GM21515 (cell line): ENCODE results near the gene SLC51B.
"Not testable (repeated sequence)": the region's sequence is repeated elsewhere in the genome, so short reads cannot be mapped to it uniquely, and the experiment has no call there.

ENCODE experiments used
- ATAC-seq: cut with Tn5 transposase; IDR thresholded peaks from one replicate; pipeline ENCODE4 v1.9.1; 2021; ENCODE audit not compliant: unreplicated experiment

Gene SLC51B

DNA sequence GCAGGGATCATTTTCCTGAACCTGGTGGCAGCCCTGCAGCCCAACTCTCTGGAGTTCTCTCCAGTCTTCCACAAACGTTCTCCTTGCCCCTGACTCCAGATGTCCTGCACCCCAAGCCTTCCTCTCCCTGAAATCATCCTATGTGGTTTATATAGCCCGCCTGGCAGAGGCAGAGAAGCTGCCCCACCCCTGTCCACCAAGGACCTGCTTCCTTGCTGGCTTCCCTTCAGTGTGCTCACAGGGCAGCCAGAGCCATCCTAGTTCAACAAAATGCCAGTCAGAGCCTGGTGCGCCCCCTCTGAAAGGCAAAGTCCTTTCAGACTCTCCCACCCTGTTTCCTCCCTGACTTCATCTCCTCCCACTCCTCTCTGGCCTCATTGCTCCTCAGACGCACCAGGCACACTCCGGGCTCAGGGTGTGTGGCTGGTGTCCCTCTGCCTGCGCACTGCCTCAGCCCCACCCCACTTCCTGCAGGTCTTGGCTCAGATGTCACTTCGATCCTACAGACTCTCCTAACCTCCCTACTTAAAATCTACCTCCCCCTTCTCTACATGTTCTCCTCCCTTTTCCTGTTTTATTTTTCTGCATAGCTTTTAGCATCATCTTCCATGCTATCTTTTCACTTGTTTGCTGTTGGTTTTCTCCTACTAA, 37.2 kb downstream of the SLC51B start:
- ATAC-seq = no peak

DNA sequence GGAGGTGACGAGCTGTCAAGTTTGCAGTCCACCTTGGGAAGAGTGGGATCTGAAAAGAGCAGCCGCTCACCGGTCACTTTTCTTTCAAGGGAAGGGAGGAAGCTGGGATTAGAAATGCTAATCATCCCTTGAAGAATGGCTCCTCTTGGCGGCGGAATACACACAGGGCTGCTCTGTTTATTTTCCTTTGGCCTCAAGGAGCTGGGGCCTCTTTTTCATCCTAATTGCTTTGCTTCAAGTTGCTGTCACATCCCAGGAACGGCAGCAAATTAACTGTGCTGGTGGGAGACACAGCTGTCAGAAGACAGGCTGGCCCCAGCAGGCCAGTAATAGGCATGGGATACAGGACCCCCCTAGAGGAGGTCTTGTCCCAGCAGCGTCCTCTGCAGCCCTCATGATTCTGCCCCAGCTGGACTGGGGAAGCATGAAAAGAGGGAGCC, 38.1 kb downstream of the SLC51B start:
- ATAC-seq = no peak

DNA sequence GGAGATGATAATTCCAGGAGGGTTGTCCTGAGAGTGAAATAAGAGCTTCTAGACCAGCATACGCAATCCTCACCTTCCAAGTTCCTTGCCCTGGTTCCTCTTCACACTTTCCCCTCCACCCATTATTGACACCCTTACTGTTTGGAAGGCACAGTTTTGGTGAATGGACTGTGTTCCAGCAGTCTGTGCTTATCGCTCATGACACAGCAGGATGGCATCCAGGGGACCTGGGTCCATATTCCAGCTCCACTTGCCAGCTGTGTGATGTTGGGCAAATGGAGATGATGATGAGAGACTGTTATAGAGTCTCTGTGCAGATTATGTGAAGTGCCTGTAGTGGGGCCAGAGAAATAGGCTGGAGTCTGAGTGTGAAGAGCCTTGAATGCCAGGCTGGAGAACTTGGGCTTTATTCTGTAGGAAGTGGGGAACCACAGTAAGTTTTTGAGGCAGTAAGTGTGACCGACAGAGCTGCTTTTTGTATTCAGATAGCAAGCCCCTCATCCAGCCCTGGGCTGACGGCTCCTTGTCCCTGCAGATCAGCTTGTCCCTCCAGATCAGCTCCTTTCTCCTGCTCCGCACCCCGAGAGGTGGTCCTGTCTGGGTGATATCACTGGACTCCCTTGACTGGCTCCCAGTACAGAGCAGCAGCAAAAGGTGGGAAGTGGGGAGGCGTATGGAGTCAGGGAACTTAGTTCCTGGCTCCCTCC, 39.5 kb downstream of the SLC51B start:
- ATAC-seq = no peak

DNA sequence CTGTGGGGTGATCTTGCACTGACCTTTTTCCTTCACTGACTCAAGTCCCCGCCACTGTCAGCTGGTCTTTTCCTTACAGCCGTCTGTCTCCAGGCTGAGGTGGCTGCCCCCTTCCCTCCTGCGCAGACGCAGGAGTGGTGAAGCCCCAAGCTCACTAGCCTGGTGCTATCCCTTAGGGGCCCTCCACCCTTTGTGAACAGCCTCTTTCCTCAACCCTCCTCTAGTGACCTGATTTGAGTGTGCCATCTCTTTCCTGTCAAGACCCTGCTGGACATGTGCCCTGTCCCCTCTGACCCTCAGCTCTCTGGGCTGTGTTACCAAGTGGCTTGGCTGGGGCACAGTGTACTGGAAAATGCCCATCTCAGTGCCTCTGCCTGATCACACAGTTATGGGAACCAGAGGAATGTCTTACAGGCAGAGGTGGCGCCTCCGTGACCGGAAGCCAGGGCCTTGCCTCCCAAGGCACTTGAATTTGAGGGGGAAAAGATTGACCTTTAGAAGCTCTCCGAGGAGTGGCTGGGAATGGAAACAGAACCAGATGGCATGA, 40.1 kb downstream of the SLC51B start:
- no peak for ATAC-seq

DNA sequence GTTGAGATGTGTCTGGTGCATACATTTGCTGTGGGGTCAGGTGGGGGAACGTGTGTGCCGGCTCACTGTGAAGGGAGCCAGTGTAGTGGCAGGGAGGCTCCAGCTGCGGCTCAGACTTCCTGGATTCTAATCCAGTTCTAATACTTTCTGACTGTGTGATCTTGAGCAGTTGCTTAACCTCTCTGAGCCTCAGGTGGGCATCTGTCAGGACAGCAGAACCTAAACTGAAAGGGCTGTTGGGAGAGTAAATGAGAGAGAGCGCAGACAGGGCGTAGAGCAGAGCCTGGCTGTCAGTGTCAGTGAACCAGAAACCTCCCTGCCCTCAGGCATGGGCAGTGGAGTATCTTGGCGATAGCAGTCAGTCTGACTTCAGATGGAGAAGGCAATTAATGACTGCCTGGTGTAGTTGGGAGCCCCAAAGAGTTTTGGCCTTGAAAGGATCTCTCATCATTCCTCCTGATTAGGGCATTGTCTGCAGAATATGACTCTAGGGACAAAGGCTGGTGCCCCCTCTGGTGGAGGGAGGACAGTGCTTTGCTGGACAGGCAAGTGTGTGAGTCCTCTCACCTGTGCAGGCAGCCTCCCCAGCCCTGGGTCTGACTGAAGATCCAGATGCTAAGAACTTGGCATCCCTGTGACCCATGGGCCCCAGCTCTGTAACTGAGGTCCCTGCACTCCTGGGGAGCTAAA, 40.9 kb downstream of the SLC51B start:
- no peak for ATAC-seq

DNA sequence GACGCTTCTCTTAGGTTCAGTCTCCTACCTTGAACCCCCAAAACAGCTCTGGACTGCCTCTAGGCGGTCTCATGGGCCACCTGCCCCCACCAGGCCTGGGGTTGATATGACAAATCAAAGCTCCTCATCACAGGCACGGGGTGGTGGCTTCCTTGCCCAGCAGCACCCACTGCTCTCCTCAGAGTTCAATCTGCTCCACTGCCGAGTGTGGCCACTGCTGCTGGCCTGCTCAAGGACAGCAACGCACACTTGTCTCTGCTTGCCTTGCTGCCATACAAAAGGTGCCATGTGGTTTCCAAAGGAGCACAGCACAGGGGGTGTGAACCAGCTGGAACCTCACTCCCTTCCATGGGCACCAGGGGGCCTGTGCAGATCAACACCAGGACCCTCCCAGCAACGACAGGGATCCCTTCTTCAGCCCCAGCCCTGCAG, 41.5 kb downstream of the SLC51B start:
- ATAC-seq = no peak

DNA sequence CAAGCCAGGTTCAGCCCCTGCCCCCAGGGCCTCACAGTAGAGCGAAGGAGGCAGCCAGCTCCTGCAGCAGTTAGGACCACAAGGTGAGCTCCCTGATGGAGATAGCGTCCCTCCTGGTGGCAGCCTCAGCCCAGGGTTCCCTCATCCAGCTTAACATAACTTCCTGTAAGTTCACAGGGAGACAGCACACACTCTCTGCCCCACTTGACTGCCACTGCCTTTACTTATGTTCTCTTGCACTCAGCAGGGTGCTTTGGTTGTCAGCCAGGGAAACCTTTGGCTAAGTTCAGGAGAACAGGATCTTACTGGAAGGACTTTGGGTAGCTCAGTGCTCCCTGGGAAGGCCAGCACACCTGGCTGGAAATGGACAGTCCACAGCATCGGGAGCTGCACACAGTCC, 42.2 kb downstream of the SLC51B start:
- ATAC-seq = no peak

DNA sequence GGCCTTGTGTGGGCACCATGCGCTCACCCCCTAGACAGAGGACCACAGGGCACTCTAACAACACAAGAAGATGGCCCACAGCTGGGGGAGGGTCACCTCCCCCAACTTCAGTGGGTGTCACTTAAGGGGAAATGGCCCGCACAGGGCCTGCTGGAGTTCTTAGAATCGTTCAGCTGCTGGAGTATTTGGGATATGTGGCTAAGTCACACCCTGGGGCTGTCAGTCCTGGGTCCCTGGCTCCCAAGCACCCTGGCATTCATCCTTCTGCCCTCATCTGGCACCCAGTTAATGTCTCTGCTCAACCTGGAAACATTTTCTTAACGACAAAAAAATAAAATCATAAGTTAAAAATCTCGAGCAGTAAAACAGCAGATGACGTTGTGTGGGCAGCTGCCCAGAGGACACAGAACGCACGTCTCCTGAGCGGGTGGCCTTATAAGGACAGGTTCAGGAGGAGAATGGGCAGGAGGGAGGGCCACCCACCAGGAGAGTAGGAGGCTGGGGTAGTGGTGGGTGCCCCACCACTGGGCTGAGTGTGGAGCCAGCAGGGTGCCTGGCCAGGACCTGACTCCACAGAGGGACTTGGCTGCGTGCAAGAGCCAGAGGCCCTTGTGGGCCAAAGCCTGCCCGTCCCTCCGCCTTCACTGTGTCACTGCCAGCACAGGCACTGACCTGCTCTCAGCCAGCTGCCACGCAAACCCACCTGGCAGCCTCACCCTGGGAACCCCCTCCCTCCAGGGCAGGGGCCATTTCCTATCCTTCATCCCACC, 42.9 kb downstream of the SLC51B start:
- no peak for ATAC-seq

DNA sequence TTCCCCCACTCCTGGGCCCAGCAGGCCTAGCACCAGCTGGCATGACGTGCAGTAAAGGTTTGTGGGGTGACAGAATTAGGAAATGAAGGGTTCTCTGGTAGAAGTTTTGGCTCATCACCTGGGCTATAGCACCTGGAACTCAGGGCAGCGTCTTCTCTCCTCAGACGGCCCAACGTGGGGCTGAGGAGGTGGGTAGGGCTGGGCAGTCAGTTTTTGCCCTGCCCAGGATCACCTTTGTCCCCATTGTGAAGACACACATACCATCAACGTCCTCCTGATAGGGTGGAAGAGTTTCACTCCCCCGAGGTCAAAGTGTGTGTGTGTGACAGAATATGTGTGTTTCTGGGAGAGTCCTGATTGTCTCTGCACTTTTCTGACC, 43.4 kb downstream of the SLC51B start:
- ATAC-seq = no peak

DNA sequence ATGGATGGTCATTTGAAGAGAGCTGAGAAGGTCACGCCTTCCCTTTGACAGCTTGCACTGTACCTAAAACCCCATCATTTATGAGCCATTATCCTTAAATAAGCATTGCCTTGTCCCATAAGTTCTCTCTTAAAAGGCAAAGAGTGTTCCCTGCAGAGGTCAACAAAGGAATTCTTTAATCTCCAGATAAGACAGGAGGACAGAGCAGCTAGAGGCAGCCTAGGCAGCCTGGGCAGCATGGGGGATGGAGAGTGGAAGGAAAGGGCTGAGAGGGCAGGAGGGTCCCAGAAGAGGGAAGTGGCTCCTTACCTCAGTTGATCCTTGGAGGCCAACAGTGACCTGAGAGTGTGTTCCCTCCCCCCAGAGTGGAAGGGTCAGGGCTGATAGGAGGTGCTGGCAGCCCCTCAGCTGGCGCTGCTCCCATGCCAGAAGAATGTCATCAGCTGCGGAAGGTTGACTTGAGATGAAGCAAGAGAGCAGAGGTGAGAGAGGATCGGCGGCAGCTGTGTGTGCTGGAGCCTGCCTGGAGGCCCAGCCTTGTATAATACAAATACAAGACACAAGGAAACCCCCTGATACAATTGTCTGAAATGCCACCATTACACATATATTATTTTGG, 44.1 kb downstream of the SLC51B start:
- no peak for ATAC-seq

DNA sequence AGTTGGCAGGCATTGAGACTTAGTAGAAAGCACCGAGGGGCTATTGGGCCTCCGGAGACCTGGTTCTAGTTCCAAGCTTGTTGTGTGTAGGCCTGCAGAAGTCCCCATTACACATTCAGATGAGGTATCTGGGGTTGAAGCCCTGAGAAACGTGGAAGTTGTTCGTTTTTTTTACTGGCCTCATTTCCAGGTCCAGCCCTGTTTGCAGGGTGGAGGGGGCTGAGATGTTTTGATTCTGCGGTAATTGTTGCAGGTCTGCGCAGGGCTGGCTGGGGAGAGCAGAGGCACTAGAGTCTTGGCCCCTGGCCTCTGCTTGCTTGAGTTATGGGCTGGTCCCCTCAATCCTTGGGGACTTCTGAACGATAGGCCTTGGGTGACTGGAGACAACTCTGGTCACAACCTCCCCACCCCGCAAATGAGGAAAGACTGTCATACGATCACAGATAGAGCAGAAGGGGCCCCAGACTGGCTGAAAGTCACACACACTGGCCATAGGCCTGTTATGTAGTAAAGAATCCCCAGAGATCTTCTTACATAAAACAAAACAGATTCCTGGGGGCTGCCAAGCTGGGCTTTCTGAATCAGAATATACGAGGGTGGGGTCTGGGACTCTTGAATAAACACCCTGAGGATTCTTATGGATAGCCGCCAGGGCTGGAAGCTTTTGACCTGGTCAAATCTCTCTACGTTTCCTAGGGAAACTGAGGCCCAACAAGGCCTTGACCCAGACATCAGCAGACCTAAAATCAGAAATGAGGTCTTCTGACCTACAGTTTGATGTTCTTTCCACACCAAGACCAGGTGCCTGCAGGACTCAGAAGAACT, 47.0 kb downstream of the SLC51B start:
- ATAC-seq = no peak

DNA sequence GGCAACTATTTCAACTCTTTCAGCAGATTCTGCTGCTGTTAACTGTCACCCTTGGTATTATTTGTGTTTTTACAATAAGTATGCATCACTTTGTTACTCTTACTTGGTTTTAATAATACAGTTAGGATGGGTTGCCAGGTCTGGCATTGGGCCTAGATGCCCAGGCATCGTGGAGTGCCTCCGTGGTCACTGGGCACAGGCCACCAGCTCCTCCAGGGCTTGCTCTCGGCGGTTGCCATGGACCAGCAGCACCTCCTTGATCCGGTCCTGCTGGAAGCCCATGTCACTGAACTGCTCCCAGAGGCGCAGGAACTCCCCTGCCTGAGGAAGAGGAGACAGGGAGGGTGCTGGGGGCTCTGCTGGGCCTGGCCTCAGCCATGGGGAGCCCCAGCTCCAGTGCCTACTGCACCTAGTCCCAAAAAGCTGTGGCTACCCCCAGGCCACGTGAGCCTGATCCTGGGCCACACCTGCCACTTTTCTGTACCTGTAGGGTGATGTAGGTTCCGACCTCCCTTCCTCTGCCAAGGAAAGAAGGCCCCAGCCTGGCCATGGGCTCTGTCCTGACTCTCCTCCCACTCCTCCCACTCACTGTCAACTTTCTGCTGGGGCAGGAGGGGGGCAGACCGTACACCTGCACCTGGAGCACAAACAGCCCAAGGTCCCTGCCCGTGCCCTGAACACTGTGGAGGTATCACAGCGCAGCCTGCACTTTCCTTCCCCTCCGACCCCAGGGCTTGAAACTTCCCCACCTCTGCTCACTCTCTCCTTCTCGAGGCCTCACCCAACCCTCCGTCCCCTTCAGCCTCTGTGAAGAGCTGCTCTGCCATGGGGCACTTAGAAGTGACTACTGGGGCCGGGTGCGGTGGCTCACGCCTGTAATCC, 48.0 kb downstream of the SLC51B start:
- no peak for ATAC-seq

DNA sequence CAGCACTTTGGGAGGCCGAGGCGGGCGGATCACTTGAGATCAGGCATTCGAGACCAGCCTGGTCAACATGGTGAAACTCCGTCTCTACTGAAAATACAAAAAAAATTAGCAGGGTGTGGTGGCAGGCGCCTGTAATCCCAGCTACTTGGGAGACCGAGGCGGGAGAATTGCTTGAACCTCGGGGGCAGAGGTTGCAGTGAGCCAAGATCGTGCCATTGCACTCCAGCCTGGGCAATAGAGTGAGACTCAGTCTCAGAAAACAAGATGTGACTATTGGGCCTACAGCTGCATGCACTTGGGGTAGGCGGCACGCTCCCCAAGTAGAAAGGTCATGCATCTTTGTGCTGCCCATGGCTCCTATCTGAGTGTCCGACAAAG, 48.6 kb downstream of the SLC51B start:
- not testable (repeated sequence) for ATAC-seq

DNA sequence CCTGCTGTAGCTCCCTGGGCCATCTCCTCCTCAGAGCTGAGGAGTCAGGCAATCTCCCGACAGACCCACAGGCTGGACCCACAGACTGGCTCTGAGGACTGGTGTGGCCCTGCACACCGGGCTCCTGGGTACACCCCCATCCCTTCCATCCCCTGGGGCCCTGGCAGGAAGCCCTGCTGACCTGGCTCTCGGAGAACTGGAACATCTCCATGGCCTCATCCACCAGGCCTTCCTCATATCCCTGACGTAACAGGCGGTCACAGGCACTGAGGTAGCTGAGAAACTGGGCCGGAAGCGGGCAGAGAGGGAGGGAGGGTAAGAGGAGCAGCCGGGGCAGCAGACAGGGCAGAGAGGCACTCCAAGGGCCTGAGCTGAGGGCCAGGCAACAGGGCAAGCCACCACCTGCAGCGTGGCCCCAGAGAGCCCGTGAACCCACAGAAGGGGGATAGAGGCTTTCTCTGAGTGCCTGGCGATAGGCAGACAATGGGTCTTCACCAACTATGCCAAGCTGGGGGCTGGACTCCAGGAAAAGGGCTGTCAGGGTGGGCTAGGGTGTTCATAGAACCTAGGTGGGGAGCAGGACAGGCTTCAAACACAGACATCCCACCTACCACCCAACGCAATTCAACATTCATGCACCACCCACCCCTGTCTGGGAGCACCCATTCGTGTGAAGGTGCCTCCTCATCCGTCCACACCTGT, 49.3 kb downstream of the SLC51B start:
- no peak for ATAC-seq

DNA sequence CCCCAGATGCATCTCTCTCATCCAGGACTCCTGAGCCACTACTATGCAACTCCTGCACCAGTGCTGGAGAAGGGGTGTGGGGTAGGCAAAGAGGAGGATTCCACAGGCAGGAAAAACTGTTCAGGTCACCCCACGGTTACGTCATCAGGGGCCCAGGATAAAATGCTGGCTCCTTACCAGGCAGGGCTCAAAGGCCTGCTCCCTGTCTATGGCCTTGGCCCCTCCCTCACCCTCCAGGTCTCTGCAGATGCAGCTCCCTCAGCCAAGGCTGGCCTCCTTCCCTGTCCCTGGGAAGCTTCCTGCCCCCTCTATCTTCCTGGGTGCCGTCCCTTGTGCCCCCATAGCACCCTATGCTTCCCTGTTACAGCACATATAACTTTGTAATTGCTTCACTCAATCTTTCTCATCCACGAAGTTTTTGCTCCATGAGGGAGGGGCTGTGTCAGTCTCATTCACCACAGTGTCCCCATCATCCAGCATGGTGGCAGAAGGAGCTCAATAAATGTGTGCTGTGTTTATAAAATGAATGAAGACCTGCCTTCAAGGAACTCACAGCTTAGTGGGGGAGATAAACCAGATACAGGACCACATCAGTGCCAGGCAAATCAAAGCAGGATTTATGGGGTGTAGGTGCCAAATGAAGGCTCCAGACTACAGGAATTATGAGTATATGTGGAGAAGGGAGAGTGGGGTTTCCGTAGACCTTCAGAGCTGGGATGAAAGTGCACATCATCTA, 50.0 kb downstream of the SLC51B start:
- ATAC-seq = no peak

DNA sequence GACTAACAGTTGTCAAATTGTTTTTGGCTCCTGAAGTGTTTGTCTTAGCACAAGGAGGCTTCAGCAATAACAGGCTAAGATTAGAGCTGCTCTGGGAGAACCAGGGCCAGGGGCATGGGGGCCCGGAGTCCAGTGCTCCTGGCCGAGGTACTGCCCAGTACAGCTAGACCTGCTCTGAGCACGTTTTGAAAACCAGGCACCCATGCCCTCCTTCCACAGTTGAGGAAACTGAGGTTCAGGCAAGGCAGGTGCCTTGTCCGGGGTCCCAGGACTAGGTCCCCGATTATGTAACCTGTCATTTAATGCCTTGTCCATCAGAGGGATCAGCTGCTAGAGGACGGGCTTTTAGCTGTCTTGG, 50.5 kb downstream of the SLC51B start:
- no peak for ATAC-seq

DNA sequence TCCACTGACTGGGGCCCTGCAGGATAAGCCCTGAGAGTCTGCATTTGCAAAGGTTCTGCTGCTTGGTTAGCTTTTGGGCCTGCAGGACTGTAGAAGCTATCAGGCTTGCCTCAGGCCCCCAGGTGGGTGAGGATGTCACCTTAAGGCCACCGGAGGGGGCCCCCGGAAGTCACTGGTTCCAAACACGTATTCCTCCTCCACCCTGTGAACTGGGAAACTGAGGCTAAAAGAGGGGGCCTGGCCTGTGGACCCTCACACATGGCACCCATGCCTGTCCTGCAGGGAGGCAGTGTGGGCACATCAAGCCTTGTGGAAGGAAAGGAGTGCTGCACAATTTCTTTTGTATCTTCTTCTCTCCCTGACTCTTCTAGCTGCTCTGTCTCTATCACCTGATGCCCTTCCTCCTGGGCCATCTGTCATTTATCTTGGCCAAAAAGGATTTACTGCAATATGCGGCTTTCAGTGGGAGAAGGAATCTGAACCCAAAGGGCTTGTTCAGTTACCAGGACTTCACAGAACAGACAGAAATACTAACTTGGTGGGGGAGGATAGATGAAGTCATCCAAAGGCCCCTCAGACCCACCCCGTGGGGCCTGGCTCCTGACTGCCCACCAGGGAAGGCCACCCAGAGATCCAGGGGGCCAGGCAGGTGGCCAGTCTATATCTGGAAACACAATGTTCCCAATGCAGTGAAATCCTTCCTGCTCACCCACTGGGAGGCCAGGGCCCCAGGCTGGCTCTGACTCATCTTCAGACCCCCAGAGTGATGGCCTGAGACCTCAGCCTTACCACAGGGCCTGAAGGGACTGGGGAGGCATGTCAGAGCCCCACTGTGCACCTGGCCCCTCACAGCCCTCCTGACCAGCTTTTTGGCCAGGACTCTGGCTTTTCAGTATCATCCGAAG, 51.5 kb downstream of the SLC51B start:
- ATAC-seq = no peak
